Fibroblast of gingiva (primary cell): ENCODE results near the gene BAHCC1.

Experiments
- DNase-seq: peaks from one replicate; pipeline ENCODE4 v3.0.0-alpha.2; 2011; ENCODE audit warnings: low read depth

The BAHCC1 gene

DNA sequence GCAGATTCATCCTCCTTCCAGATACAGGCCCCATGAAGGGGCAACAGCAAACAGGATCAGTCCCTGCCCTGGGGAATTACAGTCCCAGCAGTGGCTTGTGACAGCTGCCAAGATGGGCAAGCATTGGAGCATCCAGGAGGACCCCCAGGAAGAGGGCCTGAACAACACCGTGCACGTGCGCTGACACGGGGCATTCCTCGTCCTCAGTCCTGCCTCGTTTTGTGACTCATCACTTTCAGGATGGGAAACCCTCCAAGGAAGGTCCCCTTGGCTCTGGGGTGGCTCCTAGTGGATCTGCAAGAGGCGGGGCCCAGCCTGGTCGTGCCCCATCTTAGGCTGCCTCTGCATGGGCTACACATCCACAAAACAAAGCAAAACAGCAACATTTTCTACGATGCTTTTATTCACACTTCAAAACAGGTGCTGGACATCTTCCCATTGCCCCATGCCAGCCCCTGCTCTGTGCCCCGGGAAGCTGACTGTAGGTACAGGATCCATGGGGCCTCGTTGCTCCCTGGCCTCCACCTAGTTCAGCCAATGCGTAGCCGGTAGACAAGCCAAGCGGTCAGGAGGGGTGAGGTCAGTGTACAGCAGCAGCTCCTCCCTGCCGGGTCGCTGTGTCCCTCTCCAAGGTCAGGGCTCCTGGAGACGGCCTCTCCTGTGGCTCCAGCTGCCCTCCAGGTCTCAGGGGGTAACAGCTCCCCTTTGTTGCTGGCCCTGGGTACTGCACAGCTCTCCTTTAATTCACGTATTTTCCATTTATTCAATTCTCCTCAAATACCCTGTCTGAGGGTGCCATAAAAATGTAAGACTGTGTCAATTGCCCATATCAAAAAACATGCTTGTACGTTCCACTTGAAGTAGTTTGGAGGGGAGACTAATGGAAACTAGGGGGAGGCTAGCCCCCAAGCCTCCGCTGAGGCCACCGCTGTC, 85.1 kb downstream of the BAHCC1 start:
- peak; percentile 67 for DNase-seq

GRCh38 chr17:81481073-81481799, 86.0 kb downstream of the BAHCC1 start:
- peak; percentile 65 for DNase-seq

DNA sequence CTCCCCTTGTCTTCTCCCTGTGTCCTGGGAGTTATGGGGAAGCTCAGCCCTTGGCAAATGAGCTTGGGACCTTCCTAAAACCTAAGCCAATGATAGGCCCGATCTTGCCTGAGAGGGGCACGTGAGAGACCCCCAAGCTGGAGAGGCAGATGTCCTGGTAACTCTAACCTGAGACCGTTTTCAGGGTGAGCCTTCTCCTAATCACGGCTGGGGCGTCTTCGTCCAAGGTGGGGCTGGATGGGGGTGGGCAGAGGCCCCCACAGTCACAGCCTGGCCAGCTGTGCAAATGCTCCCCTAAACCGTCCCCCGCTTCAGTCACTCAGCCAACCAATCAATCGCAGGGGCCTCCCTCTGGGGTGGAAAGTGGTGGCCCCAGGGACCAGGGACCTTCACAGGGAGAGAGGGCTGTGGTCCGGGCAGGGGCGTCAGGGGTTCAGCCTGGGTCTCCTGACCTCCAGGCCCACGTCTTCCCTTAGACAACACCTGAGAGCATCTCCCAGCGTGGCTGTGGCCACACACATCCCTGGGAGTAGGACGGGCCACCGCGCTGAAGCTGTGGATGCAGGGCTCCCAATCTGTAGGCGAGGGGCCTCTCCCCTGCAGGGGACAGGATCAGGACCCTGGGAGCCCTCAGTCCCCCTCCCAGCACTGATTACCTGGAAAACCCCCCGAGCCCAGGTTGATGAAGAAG, 86.7 kb downstream of the BAHCC1 start:
- no peak for DNase-seq

GRCh38 chr17:81482673-81483072, 87.4 kb downstream of the BAHCC1 start:
- no peak for DNase-seq

- DNase-seq = no peak
Measured at GRCh38 chr17:81483085-81483861, 88.0 kb downstream of the BAHCC1 start.

- DNase-seq = no peak
Measured at GRCh38 chr17:81483862-81484194, 88.6 kb downstream of the BAHCC1 start.

DNA sequence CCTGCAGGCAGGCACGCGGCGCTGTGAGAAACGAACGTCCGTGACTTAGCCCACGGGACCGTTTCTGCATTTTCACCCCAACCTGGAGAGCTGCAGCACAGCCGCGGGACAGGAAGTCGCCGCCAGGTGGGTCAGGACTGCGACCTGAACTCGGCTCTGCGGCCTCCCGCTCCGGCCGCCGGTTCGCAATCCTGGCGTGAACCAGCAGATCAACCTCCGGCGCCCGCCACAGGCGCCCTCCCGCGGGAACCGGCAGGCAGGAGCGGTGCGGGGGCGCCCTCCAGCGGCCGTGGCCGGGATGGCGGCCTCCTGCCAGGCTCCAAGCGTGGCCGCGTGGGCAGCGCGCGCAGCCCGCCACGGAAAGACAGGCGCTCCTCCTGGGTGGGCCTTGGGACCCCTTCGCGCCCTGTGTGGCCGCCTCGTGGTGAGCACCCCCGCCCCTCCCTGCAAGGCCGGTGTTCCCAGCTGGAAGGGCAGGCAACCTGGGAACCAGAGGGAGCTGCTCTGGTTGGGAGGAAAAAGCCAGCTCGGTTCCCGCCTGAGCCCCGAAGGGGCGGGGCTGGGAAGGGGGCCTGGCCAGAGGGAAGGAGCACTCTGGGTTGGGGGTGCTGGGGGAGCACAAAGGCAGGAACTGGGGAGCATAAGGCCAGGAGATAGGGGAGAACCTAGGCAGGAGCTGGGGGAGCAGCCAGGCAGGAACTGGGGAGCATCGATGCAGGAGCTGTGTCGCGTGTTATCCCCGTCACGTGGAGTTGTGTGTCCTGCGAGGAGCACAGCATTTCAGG, 89.1 kb downstream of the BAHCC1 start:
- DNase-seq = peak; percentile 69

DNA sequence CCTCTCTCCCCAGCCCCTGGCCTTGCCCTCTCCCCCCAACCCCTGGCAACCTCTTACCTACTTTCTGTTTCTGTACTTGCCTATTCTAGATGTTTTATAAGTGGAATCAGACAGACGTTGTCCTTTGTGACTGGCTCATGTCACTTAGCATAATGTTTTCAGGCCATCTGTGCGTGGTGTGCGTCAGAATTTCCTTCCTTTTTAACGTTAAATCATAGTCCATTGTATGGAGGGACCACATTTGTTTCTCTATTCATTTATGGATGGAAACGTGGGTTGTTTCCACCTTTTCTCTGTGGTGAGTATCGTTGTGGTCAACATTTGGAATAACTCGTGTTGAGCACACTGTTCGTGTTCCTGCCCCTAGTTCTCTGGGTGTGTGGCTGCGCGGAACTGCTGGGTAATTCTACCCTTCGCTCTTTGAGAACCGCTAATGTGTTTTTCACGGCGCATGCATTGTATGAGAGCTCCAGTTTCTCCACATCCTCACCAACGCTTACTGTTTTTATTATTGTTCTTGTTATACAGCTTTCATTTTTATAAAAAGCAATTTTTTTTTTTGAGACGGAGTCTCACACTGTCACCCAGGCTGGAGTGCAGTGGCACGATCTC, 91.0 kb downstream of the BAHCC1 start:
- no peak for DNase-seq

- no peak for DNase-seq
Measured at GRCh38 chr17:81487089-81487486, 91.8 kb downstream of the BAHCC1 start.

DNA sequence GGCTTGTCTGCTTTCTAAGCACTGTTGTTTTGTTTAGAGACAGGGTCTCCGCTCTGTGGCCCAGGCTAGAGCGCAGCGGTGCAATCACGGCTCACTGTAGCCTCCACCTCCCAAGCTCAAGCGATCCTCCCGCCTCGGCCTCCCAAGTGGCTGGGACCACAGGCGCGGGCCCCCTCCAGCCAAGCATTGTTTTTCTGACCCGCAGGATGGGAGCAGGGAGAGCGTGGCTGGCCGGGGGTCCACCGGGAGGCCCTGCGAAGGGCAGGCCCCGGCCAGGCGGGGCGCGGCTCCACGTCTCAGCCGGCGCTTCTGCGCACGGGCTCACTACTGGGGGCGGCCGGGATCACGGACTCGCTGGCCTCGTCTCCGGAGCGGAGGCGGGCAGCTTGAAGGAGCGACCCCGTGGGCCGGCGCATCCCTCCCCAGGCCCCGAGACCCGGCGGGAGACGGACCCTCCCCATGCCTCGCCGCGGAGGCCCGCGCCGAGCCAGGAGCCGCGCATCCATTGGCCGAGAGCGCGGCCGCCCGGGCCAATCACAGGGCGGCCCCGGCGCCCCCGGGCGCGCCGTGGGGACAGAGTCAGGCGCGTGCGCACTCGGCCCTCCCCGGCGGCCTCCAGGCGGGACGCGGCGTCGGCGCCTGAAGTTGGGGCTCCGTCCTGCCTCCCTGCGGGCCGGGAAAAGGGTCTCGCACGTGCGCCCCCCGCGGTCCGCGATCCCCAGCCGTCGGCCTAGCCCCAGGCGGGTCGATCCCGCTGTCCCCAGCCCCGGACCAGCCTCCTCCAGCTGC, 92.4 kb downstream of the BAHCC1 start:
- peak; percentile 57 for DNase-seq

GRCh38 chr17:81488276-81488860, 93.1 kb downstream of the BAHCC1 start:
- no peak for DNase-seq

- DNase-seq = no peak
Measured at GRCh38 chr17:81489012-81489997, 94.0 kb downstream of the BAHCC1 start.

DNA sequence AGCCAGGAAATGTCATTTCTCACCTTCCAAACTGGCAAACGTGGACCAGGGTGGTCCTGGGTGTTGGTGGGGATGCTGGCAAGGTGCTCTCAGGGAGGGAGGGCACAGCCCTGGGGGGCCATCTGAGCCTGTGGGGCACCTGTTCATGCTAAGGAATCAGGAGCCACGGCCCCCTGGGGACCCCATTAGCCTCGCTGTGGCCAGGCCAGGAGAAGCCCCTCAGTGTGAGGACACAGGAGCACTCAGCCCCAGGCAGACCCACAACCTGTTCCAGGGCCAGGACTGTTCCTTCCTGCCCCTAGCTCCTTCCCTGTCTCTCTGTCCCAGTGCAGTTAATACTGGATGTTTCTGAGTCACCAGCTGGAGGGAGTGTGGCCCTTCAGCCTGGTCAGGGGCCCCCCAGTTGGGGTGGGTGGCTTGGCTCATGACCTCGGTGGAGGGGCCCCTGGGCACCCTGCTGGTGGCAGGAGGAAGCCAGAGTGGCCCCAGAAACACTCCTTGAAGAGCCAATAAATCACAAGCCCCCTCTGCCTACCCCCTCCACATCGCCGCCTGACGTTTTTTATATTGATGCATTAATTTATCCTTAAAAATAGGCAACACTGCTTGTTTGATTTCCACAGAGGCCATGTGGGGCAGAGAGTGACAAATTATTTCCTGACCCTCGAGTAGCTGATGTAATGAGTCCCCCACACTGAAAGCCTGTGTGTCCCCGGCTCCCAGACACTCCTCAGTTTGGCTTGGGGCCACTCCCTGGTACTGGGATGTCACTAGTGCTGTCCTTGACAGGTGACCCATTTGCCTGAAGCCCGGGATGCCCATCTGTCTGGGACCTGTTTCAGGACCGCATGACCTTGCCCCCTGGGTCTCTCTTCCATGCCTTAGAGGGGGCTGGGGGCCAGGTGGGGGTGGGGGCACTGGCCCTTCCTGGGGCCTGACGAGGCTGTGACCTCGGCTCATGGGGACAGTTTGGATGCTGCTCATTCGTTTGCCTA, 95.0 kb downstream of the BAHCC1 start:
- DNase-seq = no peak

DNA sequence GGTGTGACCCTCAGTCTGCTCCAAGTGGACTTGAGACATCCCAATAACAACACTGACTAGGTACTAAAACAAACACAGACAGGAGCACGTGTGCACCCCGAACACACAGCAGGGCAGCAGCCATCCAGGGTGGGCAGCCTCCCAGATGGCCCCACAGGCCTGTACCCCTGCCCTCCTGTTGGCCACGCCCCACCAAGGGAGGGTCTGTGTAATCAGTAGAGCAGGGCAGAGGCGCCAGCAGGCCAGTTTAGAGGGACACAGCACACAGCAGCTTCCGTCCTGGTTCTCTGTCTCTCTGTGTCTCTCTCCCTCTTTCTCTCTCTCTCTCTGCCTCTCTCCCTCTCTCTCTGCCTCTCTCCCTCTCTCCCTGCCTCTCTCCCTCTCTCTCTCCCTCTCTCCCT, 95.9 kb downstream of the BAHCC1 start:
- DNase-seq = no peak

GRCh38 chr17:81491761-81492160, 96.5 kb downstream of the BAHCC1 start:
- DNase-seq = no peak

DNA sequence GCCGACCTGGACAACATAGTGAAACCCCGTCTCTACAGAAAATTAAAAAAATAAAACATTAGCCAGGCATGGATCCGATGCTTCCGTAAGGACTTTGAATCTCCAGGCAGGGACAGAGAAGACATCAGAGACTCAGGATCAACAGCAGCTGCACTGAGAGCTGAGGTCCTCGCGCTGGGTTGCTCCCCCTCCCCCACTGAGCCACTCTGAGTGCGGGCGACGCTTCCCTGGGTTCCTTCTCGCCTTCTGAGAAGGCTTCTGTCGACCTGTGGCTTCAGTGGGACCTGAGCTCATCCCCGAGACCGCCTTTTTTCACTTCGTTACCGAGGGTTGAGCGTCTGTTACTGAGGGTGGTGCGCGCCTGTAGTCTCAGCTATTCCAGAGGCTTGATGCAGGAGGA, 96.9 kb downstream of the BAHCC1 start:
- no peak for DNase-seq

DNA sequence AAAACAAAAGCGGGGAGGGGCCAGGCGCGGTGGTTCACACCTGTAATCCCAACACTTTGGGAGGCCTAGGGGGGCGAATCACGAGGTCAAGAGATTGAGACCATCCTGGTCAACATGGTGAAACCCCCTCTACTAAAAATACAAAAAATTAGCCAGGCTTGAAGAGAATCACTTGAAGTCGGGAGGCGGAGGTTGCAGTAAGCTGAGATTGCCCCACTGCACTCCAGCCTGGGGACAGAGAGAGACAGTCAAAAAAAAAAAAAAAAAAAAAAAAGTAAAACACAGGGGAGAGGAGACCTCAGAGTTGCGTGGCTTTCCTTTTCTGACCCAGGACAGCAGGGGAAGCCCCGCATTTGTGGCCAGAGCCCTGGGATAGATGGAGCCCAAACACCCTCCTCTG, 97.4 kb downstream of the BAHCC1 start:
- no peak for DNase-seq
